Esophagus muscularis mucosa (tissue), 4 donors: ENCODE results near the gene LAMA5. TPM values are rescaled to one million over a fixed set of nuclear protein-coding genes. Genes with fewer than 3 reads are reported as not detected.

Experiments
- DNase-seq: peaks from one replicate; pipeline ENCODE4 v3.0.0-alpha.2; 2017; ENCODE audit errors: extremely low spot score
- H3K27ac ChIP-seq, 4 donors: fragments of 200-600 bp; sonication (generic); replicated peaks in 1 of 4; 1 replicate in 3 of 4; 2 replicates in 1 of 4; pipeline ENCODE4 v1.5.1; 2016 to 2019; ENCODE audit warnings: mild to moderate bottlenecking in 1 of 4
- H3K27me3 ChIP-seq, 4 donors: fragments of 200-600 bp; sonication (generic); one replicate each; pipeline versions ENCODE4 v1.5.1 to v1.6.0; 2016 to 2019
- H3K36me3 ChIP-seq, 4 donors: fragments of 200-600 bp; sonication (generic); one replicate each; pipeline ENCODE4 v1.5.1; 2016 to 2019
- H3K4me1 ChIP-seq, 4 donors: fragments of 200-600 bp; sonication (generic); one replicate each; pipeline ENCODE4 v1.5.1; 2016 to 2019
- H3K4me3 ChIP-seq, 4 donors: fragments of 200-600 bp; sonication (generic); 1 replicate in 2 of 4; 2 replicates in 2 of 4; pipeline ENCODE4 v1.5.1; 2016 to 2019; ENCODE audit warnings: mild to moderate bottlenecking in 4 of 4, moderate library complexity in 1 of 4
- H3K9me3 ChIP-seq, 4 donors: fragments of 200-600 bp; sonication (generic); 1 replicate in 3 of 4; 2 replicates in 1 of 4; pipeline ENCODE4 v1.5.1; 2016 to 2019
- CTCF ChIP-seq, 3 experiments: fragments of 200-600 bp in 2 of 3; fragments of 450-650 bp in 1 of 3; sonication (generic) in 2 of 3; IDR thresholded peaks; one replicate each; pipeline ENCODE4 v1.5.1; 2017 to 2019; ENCODE audit warnings: antibody characterized with exemption in 3 of 3, mild to moderate bottlenecking in 2 of 3, moderate library complexity in 1 of 3
- EP300 ChIP-seq: sonication (generic); formaldehyde crosslinking; IDR thresholded peaks from one replicate; pipeline ENCODE4 v1.6.1; 2017; ENCODE audit warnings: antibody characterized with exemption
- POLR2A ChIP-seq: fragments of 450-650 bp; IDR thresholded peaks from one replicate; pipeline ENCODE4 v1.6.1; 2017; ENCODE audit warnings: antibody characterized with exemption, moderate library complexity, mild to moderate bottlenecking, low read depth
- POLR2AphosphoS5 ChIP-seq, 2 donors: sonication (generic); formaldehyde crosslinking; IDR thresholded peaks; one replicate each; pipeline ENCODE4 v1.6.1; 2017; ENCODE audit warnings: antibody characterized with exemption in 2 of 2
- WGBS: methylation state at CpG from one replicate; pipeline ENCODE4 v1.1.5; 2018; 5-methylcytosine and 5-hydroxymethylcytosine counted together
- intact Hi-C: fragments of 100-400 bp; cut with DNase I; formaldehyde crosslinking; loops from one replicate; pipeline ENCODE4 v1.15.1; 2023
- total RNA-seq, 4 donors: library from RNA; depleted of rRNA; stranded (reverse); fragments of >200 nt; gene quantifications; one replicate each; pipeline versions ENCODE4 v1.1.0 to v1.2.1, GENCODE V29; 2016

The LAMA5 gene
- total RNA-seq, 4 donors from 2014 or later, result 70.1 to 257 (median 150) TPM

GRCh38 chr20:62405981-62406513 lies 38.9 kb upstream of the LAMA5 start:
- H3K27me3 ChIP-seq, result no peaks in the 10 kb centered on the region
- peaks cover 0 to 23% (median 9%) of the 10 kb centered on the region in 4 donors for H3K36me3 ChIP-seq
- H3K4me1 ChIP-seq, result peaks cover 32 to 53% (median 44%) of the 10 kb centered on the region in 4 donors
- H3K9me3 ChIP-seq, result no peaks in the 10 kb centered on the region
- intact Hi-C loops, result no loop called here
- WGBS, result 71% methylated on average over 8 of the region's 10 CpGs
- no peak for DNase-seq
- peak overlapping the region in 3 of 4 donors; percentile 62 to 76 (median 70) for H3K27ac ChIP-seq
- TF ChIP-seq EP300 (no peak), POLR2AphosphoS5 (IDR thresholded peaks at IDR 0.05) (no peak), POLR2A (no peak), CTCF (IDR thresholded peaks at IDR 0.05) (no peak)
- H3K4me3 ChIP-seq, result peak overlapping the region; percentile 54 to 90 (median 73)

GRCh38 chr20:62405108-62405980 lies 38.2 kb upstream of the LAMA5 start:
- peak overlapping the region in 3 of 4 donors; percentile 18 to 76 (median 70) for H3K27ac ChIP-seq
- intact Hi-C loops, result no loop called here
- TF ChIP-seq POLR2AphosphoS5 (IDR thresholded peaks at IDR 0.05) (peak; percentile 35 to 56), CTCF (IDR thresholded peaks at IDR 0.05) (peak; percentile 51 to 69 (median 61)), EP300 (no peak), POLR2A (no peak)
- 83% methylated on average over 11 of the region's 23 CpGs for WGBS
- H3K9me3 ChIP-seq, result no peaks in the 10 kb centered on the region
- no peak for DNase-seq
- H3K27me3 ChIP-seq, result no peaks in the 10 kb centered on the region
- peaks cover 31 to 48% (median 40%) of the 10 kb centered on the region in 4 donors for H3K4me1 ChIP-seq
- H3K4me3 ChIP-seq, result peak overlapping the region in 3 of 4 donors; percentile 54 to 90 (median 67)
- peaks cover 0 to 26% (median 11%) of the 10 kb centered on the region in 4 donors for H3K36me3 ChIP-seq

- H3K4me1 ChIP-seq, result peaks cover 25 to 42% (median 33%) of the 10 kb centered on the region in 4 donors
- intact Hi-C loops, result no loop called here
- no peak for DNase-seq
- no peaks in the 10 kb centered on the region for H3K9me3 ChIP-seq
- H3K4me3 ChIP-seq, result no peak overlapping the region
- no peak for TF ChIP-seq POLR2A
- TF ChIP-seq EP300, result no peak
- TF ChIP-seq POLR2AphosphoS5 (IDR thresholded peaks at IDR 0.05), result no peak
- no peak for TF ChIP-seq CTCF (IDR thresholded peaks at IDR 0.05)
- no peaks in the 10 kb centered on the region for H3K27me3 ChIP-seq
- peak overlapping the region in 1 of 4 donors; percentile 31 for H3K27ac ChIP-seq
- 88% methylated on average over 7 of the region's 12 CpGs for WGBS
- H3K36me3 ChIP-seq, result peaks cover 0 to 30% (median 13%) of the 10 kb centered on the region in 4 donors
Measured at GRCh38 chr20:62404761-62405107, 37.6 kb upstream of the LAMA5 start.

- Histone ChIP-seq H3K9me3 (no peaks in the 10 kb centered on the region), H3K27me3 (no peaks in the 10 kb centered on the region), H3K4me1 (peaks cover 23 to 37% (median 30%) of the 10 kb centered on the region in 4 donors), H3K27ac (no peak overlapping the region), H3K36me3 (peaks cover 0 to 30% (median 13%) of the 10 kb centered on the region in 4 donors), H3K4me3 (no peak overlapping the region)
- intact Hi-C loops, result no loop called here
- no peak for TF ChIP-seq EP300
- WGBS, result 91% methylated on average over 7 of the region's 9 CpGs
- no peak for DNase-seq
Measured at GRCh38 chr20:62404112-62404665, 37.1 kb upstream of the LAMA5 start.

- DNase-seq, result no peak
- Histone ChIP-seq H3K36me3 (peaks cover 0 to 34% (median 13%) of the 10 kb centered on the region in 4 donors), H3K4me1 (peaks cover 23 to 37% (median 30%) of the 10 kb centered on the region in 4 donors), H3K27me3 (no peaks in the 10 kb centered on the region), H3K27ac (no peak overlapping the region), H3K9me3 (no peaks in the 10 kb centered on the region), H3K4me3 (no peak overlapping the region)
- no peak for TF ChIP-seq POLR2A
- TF ChIP-seq CTCF (IDR thresholded peaks at IDR 0.05), result no peak
- no peak for TF ChIP-seq EP300
- TF ChIP-seq POLR2AphosphoS5 (IDR thresholded peaks at IDR 0.05), result no peak
- 81% methylated on average over 10 of the region's 13 CpGs for WGBS
- intact Hi-C loops, result no loop called here
Measured at GRCh38 chr20:62403331-62403730, 36.2 kb upstream of the LAMA5 start.
